ENCODE data around the gene STAU1. TPM values are rescaled to one million over a fixed set of nuclear protein-coding genes. Genes with fewer than 3 reads are reported as not detected.
A peak's percentile ranks its signal among the peaks of the same experiment; 100 is the strongest.
"Not testable (repeated sequence)": the region's sequence is repeated elsewhere in the genome, so short reads cannot be mapped to it uniquely, and the experiment has no call there.

The STAU1 gene
- polyA plus RNA-seq, 1 experiment = 80.7 TPM

- DNase-seq (ENCODE audit: low read depth, low spot score) = no peak
- Histone ChIP-seq H3K27me3 (ENCODE audit: control insufficient read depth, insufficient read depth, low read length) (no peaks in the 10 kb centered on the region), H3K4me3 (ENCODE audit: low read depth, low read length) (no peak overlapping the region), H3K27ac (ENCODE audit: low read depth, low read length) (no peak overlapping the region), H3K9me3 (ENCODE audit: control insufficient read depth, insufficient read depth, low read length) (no peaks in the 10 kb centered on the region)
- ChIA-PET POLR2A (no interaction called here), CTCF (interaction anchor here (2.0 kb wide), 1 partner anchor 12 kb away, joined by 8 read pairs; no protein-coding TSS in a partner anchor)
- TF ChIP-seq, protein P1, sequence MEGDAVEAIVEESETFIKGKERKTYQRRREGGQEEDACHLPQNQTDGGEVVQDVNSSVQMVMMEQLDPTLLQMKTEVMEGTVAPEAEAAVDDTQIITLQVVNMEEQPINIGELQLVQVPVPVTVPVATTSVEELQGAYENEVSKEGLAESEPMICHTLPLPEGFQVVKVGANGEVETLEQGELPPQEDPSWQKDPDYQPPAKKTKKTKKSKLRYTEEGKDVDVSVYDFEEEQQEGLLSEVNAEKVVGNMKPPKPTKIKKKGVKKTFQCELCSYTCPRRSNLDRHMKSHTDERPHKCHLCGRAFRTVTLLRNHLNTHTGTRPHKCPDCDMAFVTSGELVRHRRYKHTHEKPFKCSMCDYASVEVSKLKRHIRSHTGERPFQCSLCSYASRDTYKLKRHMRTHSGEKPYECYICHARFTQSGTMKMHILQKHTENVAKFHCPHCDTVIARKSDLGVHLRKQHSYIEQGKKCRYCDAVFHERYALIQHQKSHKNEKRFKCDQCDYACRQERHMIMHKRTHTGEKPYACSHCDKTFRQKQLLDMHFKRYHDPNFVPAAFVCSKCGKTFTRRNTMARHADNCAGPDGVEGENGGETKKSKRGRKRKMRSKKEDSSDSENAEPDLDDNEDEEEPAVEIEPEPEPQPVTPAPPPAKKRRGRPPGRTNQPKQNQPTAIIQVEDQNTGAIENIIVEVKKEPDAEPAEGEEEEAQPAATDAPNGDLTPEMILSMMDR (IDR thresholded peaks at IDR 0.05; ENCODE audit: low read depth, low read length) = no peak
These were observed 40.5 kb upstream of the STAU1 start for GRCh38 chr20:49228676-49229075.

DNA sequence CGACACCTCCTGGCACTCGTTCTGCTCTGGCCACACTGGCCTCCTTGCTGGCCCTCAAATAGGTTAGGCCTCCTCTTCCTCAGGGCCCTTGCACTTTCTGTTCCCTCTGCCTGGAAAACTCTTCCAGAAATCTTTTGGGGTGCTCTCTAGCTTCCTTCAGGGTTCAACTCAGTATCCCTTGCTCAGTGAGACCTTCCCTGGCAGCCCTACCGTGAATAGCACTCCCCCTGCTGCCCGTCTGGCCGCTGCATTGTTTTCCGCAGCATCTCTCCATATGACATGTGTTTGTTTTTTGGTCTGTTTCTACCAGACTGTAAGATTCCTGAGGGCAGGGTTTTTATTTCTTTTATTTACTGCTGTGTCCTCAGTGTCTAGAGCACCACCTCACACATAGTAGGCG, 37.8 kb upstream of the STAU1 start:
- TF ChIP-seq, protein P1 (IDR thresholded peaks at IDR 0.05; ENCODE audit: low read depth, low read length) = no peak
- Histone ChIP-seq H3K27ac (ENCODE audit: low read depth, low read length) (no peak overlapping the region), H3K4me3 (ENCODE audit: low read depth, low read length) (no peak overlapping the region), H3K9me3 (ENCODE audit: control insufficient read depth, insufficient read depth, low read length) (no peaks in the 10 kb centered on the region), H3K27me3 (ENCODE audit: control insufficient read depth, insufficient read depth, low read length) (no peaks in the 10 kb centered on the region)
- ChIA-PET CTCF (interaction anchor here (0.7 kb wide), 1 partner anchor 50 kb away, joined by 5 read pairs; no protein-coding TSS in a partner anchor), POLR2A (no interaction called here)
- no peak for DNase-seq (ENCODE audit: low read depth, low spot score)

- DNase-seq (ENCODE audit: low read depth, low spot score) = no peak
- ChIA-PET POLR2A (no interaction called here), CTCF (interaction anchor here (6.7 kb wide), 1 partner anchor 85 kb away, joined by 221 read pairs; no protein-coding TSS in a partner anchor)
- Histone ChIP-seq H3K27ac (ENCODE audit: low read depth, low read length) (no peak overlapping the region), H3K4me3 (ENCODE audit: low read depth, low read length) (peak overlapping the region; percentile 98), H3K27me3 (ENCODE audit: control insufficient read depth, insufficient read depth, low read length) (no peaks in the 10 kb centered on the region), H3K9me3 (ENCODE audit: control insufficient read depth, insufficient read depth, low read length) (no peaks in the 10 kb centered on the region; the same call in 1 of the 2 replicates)
- TF ChIP-seq, protein P1 (IDR thresholded peaks at IDR 0.05; ENCODE audit: low read depth, low read length) = no peak
These were observed 32.0 kb upstream of the STAU1 start for GRCh38 chr20:49219924-49220831.

GRCh38 chr20:49219091-49219923, 31.2 kb upstream of the STAU1 start, which contains the start of gene DDX27:
DDX27 (plus strand) TSS chr20:49219416; CDS start chr20:49219449, 33 bp downstream.
- TF ChIP-seq, protein P1 (IDR thresholded peaks at IDR 0.05; ENCODE audit: low read depth, low read length) = no peak
- CTCF ChIA-PET = interaction anchor here (0.6 to 6.7 kb wide), 10 partner anchors 12 to 584 kb away, joined by 3 to 221 read pairs (median 4); no protein-coding TSS in a partner anchor
- peak within 1 kb of the TSS; percentile 98 for H3K4me3 ChIP-seq (ENCODE audit: low read depth, low read length)
- H3K27ac ChIP-seq (ENCODE audit: low read depth, low read length) = peak within 1 kb of the TSS; percentile 78
- POLR2A ChIA-PET = interaction anchor here (0.6 to 1.0 kb wide), 10 partner anchors 26 to 1896 kb away, joined by 3 to 9 read pairs (median 4); partner anchors contain the start of gene ZNFX1
- no peaks in the 10 kb centered on the region for H3K27me3 ChIP-seq (ENCODE audit: control insufficient read depth, insufficient read depth, low read length)
- no peaks in the 10 kb centered on the region; the same call in 1 of the 2 replicates for H3K9me3 ChIP-seq (ENCODE audit: control insufficient read depth, insufficient read depth, low read length)
- DNase-seq (ENCODE audit: low read depth, low spot score) = peak; percentile 98

DNA sequence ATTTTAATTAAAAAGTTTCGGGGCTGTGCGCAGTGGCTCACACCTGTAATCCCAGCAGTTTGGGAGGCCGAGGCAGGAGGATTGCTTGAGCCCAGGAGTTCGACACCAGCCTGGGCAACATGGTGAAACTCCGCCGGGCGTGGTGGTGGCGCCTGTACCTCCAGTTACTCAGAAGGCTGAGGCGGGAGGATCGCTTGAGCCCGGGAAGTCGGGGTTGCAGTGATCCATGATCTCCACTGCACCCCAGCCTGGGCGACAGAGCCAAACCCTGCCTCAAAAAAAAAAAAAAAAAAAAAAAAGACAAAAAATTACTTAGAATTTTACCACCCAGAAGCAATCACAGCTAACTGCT, 30.6 kb upstream of the STAU1 start:
- ChIA-PET CTCF (interaction anchor here (0.6 to 6.7 kb wide), 10 partner anchors 12 to 583 kb away, joined by 3 to 221 read pairs (median 4); no protein-coding TSS in a partner anchor), POLR2A (interaction anchor here (0.6 to 1.0 kb wide), 10 partner anchors 25 to 1895 kb away, joined by 3 to 9 read pairs (median 4); partner anchors contain the start of gene ZNFX1)
- Histone ChIP-seq H3K4me3 (ENCODE audit: low read depth, low read length) (peak overlapping the region; percentile 20; the same call in 1 of the 2 replicates), H3K27ac (ENCODE audit: low read depth, low read length) (peak overlapping the region; percentile 47)
- DNase-seq (ENCODE audit: low read depth, low spot score); H3K9me3 ChIP-seq (ENCODE audit: control insufficient read depth, insufficient read depth, low read length); H3K27me3 ChIP-seq (ENCODE audit: control insufficient read depth, insufficient read depth, low read length): not testable (repeated sequence)

Measured in AG04450 (cell line).